NCI-H510A treated with DMSO at 0.1 percent for 48 hours (cell line): ENCODE data around the gene YDJC.

Experiments
- DNase-seq: peaks from one replicate; lab custom pipeline; 2025; lab: John Stamatoyannopoulos, UW

The YDJC gene

GRCh38 chr22:21579474-21579851 lies 50.4 kb downstream of the YDJC start:
- DNase-seq, result no peak
